Nephron progenitor cell (in vitro differentiated cells): ENCODE results near the gene BMPER.
A peak's percentile ranks its signal among the peaks of the same experiment; 100 is the strongest.

Experiments
- DNase-seq: peaks from one replicate; pipeline ENCODE4 v3.0.0; 2021
- H3K27ac Mint-ChIP-seq: 2 replicates; pipeline ENCODE4 v1.8.0; 2021; ENCODE audit warnings: mild to moderate bottlenecking, moderate library complexity, mixed read lengths
- H3K27me3 Mint-ChIP-seq: 2 replicates; pipeline ENCODE4 v1.8.0; 2021; ENCODE audit warnings: mild to moderate bottlenecking, low read depth, mixed read lengths; ENCODE audit not compliant: poor library complexity
- H3K36me3 Mint-ChIP-seq: 2 replicates; pipeline ENCODE4 v1.8.0; 2021; ENCODE audit warnings: low read depth, mixed read lengths
- H3K4me1 Mint-ChIP-seq: 2 replicates; pipeline ENCODE4 v1.8.0; 2021; ENCODE audit warnings: mixed read lengths
- H3K4me3 Mint-ChIP-seq: 2 replicates; pipeline ENCODE4 v1.8.0; 2021; ENCODE audit warnings: mild to moderate bottlenecking, moderate library complexity, mixed read lengths
- H3K9me3 Mint-ChIP-seq: 2 replicates; pipeline ENCODE4 v1.8.0; 2021; ENCODE audit warnings: mild to moderate bottlenecking, moderate library complexity, mixed read lengths
- CTCF ChIP-seq: fragments of 200-600 bp; sonication (generic); IDR thresholded peaks from 2 replicates; pipeline ENCODE4 v1.5.0; 2021; ENCODE audit warnings: antibody characterized with exemption

BMPER gene

GRCh38 chr7:34096777-34097176 is 191.4 kb downstream of the BMPER start:
- Mint-ChIP-seq H3K27ac (no peak overlapping the region), H3K4me3 (no peak overlapping the region), H3K27me3 (peaks cover 12% of the 10 kb centered on the region), H3K4me1 (peaks cover 17% of the 10 kb centered on the region), H3K9me3 (peaks cover 12% of the 10 kb centered on the region), H3K36me3 (peaks cover 8% of the 10 kb centered on the region)
- DNase-seq, result no peak
- no peak for TF ChIP-seq CTCF

- Mint-ChIP-seq H3K9me3 (no peaks in the 10 kb centered on the region), H3K27ac (no peak overlapping the region), H3K4me3 (no peak overlapping the region), H3K27me3 (peaks cover 8% of the 10 kb centered on the region), H3K36me3 (peaks cover 5% of the 10 kb centered on the region), H3K4me1 (peaks cover 43% of the 10 kb centered on the region)
- no peak for DNase-seq
- no peak for TF ChIP-seq CTCF
Observed at GRCh38 chr7:34100661-34101060, 195.3 kb downstream of the BMPER start.

GRCh38 chr7:34104115-34104514 is 198.8 kb downstream of the BMPER start:
- TF ChIP-seq CTCF, result no peak

GRCh38 chr7:34104992-34105391 is 199.7 kb downstream of the BMPER start:
- Mint-ChIP-seq H3K27ac (no peak overlapping the region), H3K9me3 (no peaks in the 10 kb centered on the region), H3K4me1 (peaks cover 33% of the 10 kb centered on the region), H3K36me3 (peaks cover 5% of the 10 kb centered on the region), H3K27me3 (peaks cover 5% of the 10 kb centered on the region), H3K4me3 (no peak overlapping the region)
- DNase-seq, result no peak
- TF ChIP-seq CTCF, result no peak

More at GRCh38 chr7:34104115-34104514, 198.8 kb downstream of the BMPER start:
- Mint-ChIP-seq H3K4me3 (peak overlapping the region; percentile 5), H3K27ac (no peak overlapping the region), H3K36me3 (peaks cover 5% of the 10 kb centered on the region), H3K27me3 (peaks cover 5% of the 10 kb centered on the region), H3K9me3 (no peaks in the 10 kb centered on the region), H3K4me1 (peaks cover 33% of the 10 kb centered on the region)
- DNase-seq, result no peak

- H3K4me3 Mint-ChIP-seq, result no peak overlapping the region
- peaks cover 33% of the 10 kb centered on the region for H3K4me1 Mint-ChIP-seq
- TF ChIP-seq CTCF, result no peak
- no peaks in the 10 kb centered on the region for H3K9me3 Mint-ChIP-seq
- peaks cover 2% of the 10 kb centered on the region for H3K27me3 Mint-ChIP-seq
- no peak overlapping the region for H3K27ac Mint-ChIP-seq
- no peak for DNase-seq
- peaks cover 5% of the 10 kb centered on the region for H3K36me3 Mint-ChIP-seq
Observed at GRCh38 chr7:34107276-34107675, 201.9 kb downstream of the BMPER start.

GRCh38 chr7:34108165-34108564 is 202.8 kb downstream of the BMPER start:
- no peaks in the 10 kb centered on the region for H3K27me3 Mint-ChIP-seq
- H3K9me3 Mint-ChIP-seq, result no peaks in the 10 kb centered on the region
- DNase-seq, result no peak
- H3K4me3 Mint-ChIP-seq, result no peak overlapping the region
- H3K36me3 Mint-ChIP-seq, result peaks cover 5% of the 10 kb centered on the region
- H3K4me1 Mint-ChIP-seq, result peaks cover 25% of the 10 kb centered on the region
- TF ChIP-seq CTCF, result no peak
- H3K27ac Mint-ChIP-seq, result no peak overlapping the region
